Measurements from ENCODE around the gene GCSAM.

The GCSAM gene

GRCh38 chr3:112132975-112133448 lies at the start of gene GCSAM:
Gene GCSAM (minus strand): TSS chr3:112133248. CDS start chr3:112133120, 128 bp downstream.
- peak; percentile 47 for DNase-seq

GRCh38 chr3:112175646-112176045 lies 42.6 kb upstream of the GCSAM start:
- no peak for DNase-seq

GRCh38 chr3:112175037-112175436 lies 42.0 kb upstream of the GCSAM start:
- no peak for DNase-seq

GRCh38 chr3:112171144-112171543 lies 38.1 kb upstream of the GCSAM start:
- no peak for DNase-seq

- DNase-seq, result no peak
These were observed 37.0 kb upstream of the GCSAM start for GRCh38 chr3:112170046-112170445.

DNA sequence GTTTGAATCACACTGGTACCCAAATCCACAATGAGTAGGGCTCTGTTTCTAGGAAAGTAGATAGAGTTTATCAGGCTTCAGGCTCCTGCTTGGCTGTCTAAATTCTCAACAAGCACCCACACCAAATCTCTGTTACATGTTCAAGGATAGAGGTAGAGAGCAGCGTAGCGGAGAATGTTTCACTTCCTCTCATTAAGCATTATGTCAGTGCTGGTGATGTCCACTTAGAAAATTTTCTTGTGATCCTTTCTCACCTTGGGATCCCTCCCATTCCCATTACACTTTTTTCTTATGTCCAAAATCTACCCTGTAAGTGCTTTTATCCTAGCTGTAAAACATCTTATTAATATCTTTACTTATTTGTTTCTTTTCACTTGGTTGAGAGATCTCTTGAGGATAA lies 34.7 kb upstream of the GCSAM start:
- DNase-seq, result no peak

- no peak for DNase-seq
These were observed 16.1 kb upstream of the GCSAM start for GRCh38 chr3:112149136-112149535.

DNA sequence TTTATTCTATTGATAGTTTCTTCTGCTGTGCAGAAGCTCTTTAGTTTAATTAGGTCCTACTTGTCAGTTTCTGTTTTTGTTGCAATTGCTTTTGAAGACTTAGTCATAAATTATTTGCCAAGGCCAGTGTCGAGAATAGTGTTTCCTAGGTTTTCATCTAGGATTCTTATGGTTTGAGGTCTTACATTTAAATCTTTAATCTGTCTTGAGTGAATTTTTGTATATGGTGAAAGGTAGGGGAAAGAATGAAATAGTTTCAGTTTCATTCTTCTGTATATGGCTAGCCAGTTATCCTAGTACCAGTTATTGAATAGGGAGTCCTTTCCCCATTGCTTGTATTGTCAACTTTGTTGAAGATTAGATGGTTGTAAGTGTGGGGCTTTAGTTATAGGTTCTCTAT lies 10.6 kb upstream of the GCSAM start:
- no peak for DNase-seq

DNA sequence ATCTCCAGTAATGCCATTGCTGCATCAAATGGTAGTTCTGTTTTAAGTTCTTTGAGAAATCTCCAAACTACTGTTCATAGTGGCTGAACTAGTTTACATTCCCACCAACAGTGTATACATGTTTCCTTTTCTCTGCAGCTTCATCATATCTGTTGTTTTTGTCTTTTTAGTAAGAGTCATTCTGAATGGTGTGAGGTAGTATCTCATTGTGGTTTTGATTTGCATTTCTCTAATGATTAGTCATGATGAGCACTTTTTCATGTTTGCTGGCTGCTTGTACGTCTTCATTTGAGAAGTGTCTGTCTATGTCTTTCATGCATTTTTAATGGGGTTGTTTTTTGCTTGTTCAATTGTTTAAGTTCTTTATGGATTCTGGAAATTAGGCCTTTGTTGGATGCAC lies 10.2 kb upstream of the GCSAM start:
- no peak for DNase-seq

DNA sequence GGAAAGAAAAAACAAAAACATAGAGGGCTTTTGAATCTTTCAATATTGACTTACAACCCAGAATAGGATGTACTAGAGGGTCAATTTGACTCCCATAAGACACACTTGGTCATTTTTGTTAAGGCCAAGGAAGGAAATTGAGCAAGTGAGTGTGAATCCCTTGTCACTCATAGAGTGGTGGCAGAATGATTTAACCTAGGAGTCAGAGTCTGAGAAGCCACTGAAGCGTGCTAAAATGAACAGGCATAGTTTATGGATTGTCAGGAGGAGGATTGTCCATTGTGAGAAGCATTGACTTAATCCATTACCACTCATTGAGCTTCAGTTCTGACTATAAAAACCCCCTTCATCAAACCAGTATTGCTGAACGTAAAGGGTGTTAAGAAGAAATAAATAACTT lies 8.2 kb upstream of the GCSAM start:
- DNase-seq, result no peak

GRCh38 chr3:112140584-112140983 lies 7.5 kb upstream of the GCSAM start:
- no peak for DNase-seq

GRCh38 chr3:112138219-112138969 lies 5.3 kb upstream of the GCSAM start:
- no peak for DNase-seq

DNA sequence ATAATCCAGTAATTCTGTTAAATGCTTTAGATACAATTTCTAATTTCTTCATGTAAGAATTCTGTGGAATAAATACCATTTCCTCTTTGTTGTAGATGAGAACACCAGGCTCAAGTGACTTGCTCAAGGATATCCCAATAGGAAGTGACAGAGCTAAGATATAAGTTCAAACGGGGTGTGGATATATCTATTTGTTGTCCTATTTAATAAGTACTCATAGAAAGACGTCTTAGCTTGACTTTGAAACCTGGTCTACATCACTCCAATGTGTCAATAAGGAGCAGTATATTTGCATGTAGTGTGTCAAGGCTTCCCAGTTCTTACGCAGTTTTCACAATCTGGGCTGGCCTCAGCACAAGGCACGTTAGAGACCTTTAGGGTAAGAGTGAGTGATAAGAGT lies 4.7 kb upstream of the GCSAM start:
- no peak for DNase-seq

DNA sequence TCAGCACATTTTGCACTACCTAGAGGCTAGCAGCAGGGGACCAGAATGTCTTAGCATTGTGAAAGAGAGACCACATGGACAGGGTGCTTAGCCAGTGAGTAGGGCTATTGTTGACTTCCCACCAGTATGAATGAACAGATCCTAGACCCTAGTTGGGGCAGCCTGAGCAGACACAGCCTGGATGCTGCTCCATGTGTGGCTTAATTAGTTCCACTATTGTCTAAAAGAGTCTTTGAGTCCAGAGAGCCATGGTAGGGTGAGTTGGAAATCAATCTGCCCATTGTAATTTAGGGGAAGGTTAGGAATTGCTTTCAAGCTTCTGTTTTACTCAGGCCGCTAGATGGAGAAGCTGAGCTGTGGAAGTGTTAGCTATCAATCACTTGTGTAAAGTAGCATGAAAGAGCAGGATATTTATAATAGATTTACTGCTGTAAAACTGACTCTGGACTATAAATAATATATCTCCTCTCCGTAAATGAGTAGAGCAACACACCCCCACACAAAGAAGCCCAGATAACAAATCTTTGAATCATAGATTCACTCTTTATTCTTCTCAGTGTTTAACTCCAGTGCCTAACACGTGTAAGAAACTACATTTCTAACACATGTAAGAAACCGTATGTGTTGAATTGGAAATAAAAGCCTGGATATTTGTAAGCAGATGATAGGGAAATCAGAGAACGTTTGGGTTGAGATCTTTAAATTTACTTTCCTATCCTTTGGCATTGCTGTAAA lies 4.1 kb upstream of the GCSAM start:
- peak; percentile 64 for DNase-seq

GRCh38 chr3:112136046-112136445 lies 3.0 kb upstream of the GCSAM start:
- DNase-seq, result no peak

GRCh38 chr3:112134335-112135124 lies 1.5 kb upstream of the GCSAM start:
- DNase-seq, result peak; percentile 59

DNA sequence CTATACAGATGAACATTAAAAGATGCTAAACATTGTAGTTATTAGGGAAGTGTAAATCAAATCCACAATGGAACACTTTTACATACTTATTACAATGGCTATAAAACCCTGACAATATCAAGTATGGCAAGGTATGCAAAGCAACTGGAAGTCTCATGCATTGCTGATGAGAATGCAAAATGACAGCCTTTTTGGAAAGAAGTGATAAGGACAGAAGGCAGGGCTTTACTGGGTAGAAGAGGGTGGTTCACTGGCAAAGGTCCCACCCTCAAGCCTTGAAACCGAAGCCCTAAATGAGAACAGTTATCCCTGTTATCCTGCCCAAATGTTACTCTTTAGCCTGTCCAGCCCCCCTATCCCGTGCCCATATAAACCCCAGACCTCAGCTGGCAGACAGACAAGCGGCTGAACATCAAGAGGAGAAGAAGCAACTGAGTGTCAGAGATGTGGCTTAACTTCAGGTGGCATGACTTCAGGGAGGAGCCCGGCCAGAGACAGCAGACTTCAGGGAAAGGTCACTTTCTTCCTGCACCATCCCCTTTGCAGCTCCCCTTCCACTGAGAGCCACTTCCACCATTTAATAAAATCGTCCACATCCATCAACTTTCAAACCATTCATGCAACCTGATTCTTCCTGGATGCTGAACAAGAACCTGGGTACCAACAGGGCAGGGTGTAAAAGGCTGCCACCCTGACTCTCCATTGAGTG lies 732 bp upstream of the GCSAM start:
- DNase-seq, result peak; percentile 15

DNA sequence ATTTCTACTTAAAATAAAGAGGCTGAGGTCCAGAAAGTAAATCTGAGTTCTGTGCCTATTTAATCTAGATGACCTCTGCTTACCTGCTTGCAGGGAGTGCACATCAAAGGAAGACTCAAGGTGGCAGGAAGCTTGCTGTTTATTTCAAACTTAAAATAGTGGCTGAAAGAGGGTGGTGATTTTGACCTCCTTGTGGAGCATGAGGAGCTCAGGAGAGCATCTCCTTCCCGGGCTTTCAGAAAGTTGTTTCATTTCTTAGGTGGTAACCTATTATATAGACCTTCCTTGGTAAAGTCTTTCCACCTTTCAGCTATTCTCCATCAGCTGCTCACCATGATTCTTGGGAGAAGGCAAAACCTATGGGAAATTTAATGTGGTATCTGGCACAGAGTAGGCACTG lies 494 bp downstream of the GCSAM start:
- DNase-seq, result no peak

- DNase-seq, result no peak
These were observed 960 bp downstream of the GCSAM start for GRCh38 chr3:112132088-112132487.

GRCh38 chr3:112131111-112131510 lies 1.9 kb downstream of the GCSAM start:
- DNase-seq, result no peak

- DNase-seq, result no peak
These were observed 2.4 kb downstream of the GCSAM start for GRCh38 chr3:112130638-112130993.

DNA sequence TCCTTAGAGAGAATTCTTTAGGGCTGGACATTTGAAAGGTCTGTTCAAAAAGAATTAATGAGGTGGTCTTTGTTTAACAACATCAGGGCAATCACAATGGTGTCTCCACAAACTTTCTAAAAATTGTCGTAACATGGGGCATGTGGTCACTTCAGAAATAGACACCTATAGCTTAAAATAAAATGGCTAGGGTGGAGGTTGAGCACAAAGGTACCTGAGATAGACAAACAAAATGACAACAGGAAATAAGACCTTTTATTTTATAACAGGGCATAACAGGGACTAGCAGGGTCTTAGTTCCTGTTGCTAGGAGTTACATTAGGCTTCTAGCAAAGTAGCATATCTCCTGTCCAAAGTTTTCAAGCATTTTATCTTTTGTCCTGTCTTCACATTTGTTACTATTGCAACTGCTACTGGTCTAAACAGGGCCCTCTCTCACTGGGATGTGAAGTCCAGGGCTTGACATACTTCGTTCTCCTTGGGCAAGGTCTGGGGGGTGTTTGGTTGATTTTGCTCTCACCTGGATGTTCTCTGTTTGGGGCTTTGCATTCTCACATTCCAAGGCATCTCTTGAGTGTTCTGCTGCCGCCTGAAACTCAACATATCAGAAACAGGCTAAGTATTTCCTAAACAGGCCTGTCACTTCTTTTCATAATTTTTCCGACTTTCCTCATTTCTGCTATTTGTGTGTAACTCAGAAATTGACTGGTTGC lies 3.0 kb downstream of the GCSAM start:
- DNase-seq, result no peak
